A673 (cell line): ENCODE data around the gene LCMT2. TPM values are rescaled to one million over a fixed set of nuclear protein-coding genes. Genes with fewer than 3 reads are reported as not detected.

ENCODE experiments used
- BruUV-seq: library from RNA; stranded (reverse); fragments of 400-500 nt; replicated peaks from 2 replicates; lab custom pipeline; 2021; lab: Mats Ljungman, UMichigan
- CTCF ChIA-PET: fragments of 300-600 bp; sonication (Branson Sonifier 250); formaldehyde crosslinking; loops from one replicate; lab custom pipeline; 2022; ENCODE audit warnings: antibody characterized with exemption; lab: Charles Lee
- POLR2A ChIA-PET: fragments of 300-600 bp; sonication (Branson Sonifier 250); formaldehyde crosslinking; loops from one replicate; lab custom pipeline; 2022; ENCODE audit warnings: antibody characterized with exemption; ENCODE audit not compliant: low non-redundant PET; lab: Charles Lee
- DNase-seq: peaks from one replicate; pipeline ENCODE4 v3.0.0-alpha.2; 2015; ENCODE audit warnings: low spot score
- H3K27ac ChIP-seq: fragments of 200-600 bp; sonication (generic); 2 replicates; pipeline ENCODE4 v1.5.1; 2016; ENCODE audit warnings: mixed run types, low read depth, mild to moderate bottlenecking, mixed read lengths, antibody characterized with exemption, low read length; ENCODE audit not compliant: poor library complexity, severe bottlenecking
- H3K27me3 ChIP-seq: fragments of 200-600 bp; sonication (generic); replicated peaks from 2 replicates; pipeline ENCODE4 v1.6.1; 2017; ENCODE audit warnings: mixed run types, low read depth, mild to moderate bottlenecking, mixed read lengths, antibody characterized with exemption, low read length; ENCODE audit not compliant: insufficient read depth, poor library complexity
- H3K36me3 ChIP-seq: fragments of 200-600 bp; sonication (generic); 2 replicates; pipeline ENCODE4 v1.6.1; 2016; ENCODE audit warnings: mixed run types, mild to moderate bottlenecking, mixed read lengths, antibody characterized with exemption, low read length; ENCODE audit not compliant: insufficient read depth, poor library complexity, severe bottlenecking
- H3K4me1 ChIP-seq: fragments of 200-600 bp; sonication (generic); 2 replicates; pipeline ENCODE4 v1.6.1; 2017; ENCODE audit warnings: mixed run types, mild to moderate bottlenecking, mixed read lengths, antibody characterized with exemption, low read length; ENCODE audit not compliant: insufficient read depth, poor library complexity, severe bottlenecking
- H3K4me3 ChIP-seq: fragments of 200-600 bp; sonication (generic); 2 replicates; pipeline ENCODE4 v1.5.1; 2016; ENCODE audit warnings: low read depth, mixed run types, mild to moderate bottlenecking, mixed read lengths, low read length; ENCODE audit not compliant: poor library complexity, severe bottlenecking
- H3K9me3 ChIP-seq: fragments of 200-600 bp; sonication (generic); 2 replicates; pipeline ENCODE4 v1.6.1; 2016; ENCODE audit warnings: mixed run types, low read depth, mild to moderate bottlenecking, mixed read lengths, antibody characterized with exemption, low read length; ENCODE audit not compliant: poor library complexity, severe bottlenecking
- CTCF ChIP-seq: fragments of 300-800, 200-600 bp; sonication (generic); conservative IDR thresholded peaks from 2 replicates; pipeline ENCODE4 v1.5.1; 2017; ENCODE audit warnings: low read depth, mild to moderate bottlenecking, antibody characterized with exemption, low read length, moderate library complexity, mixed read lengths
- EZH2 ChIP-seq: fragments of 200-600 bp; sonication (generic); IDR thresholded peaks from 2 replicates; pipeline ENCODE4 v1.6.1; 2017; ENCODE audit warnings: borderline replicate concordance, low read depth, mild to moderate bottlenecking, mixed read lengths, antibody characterized with exemption, low read length; ENCODE audit not compliant: poor library complexity, severe bottlenecking
- intact Hi-C: fragments of 100-400 bp; cut with micrococcal nuclease; formaldehyde crosslinking; loops from one replicate; pipeline ENCODE4 v1.10.0; 2022; ENCODE audit not compliant: unreplicated experiment
- total RNA-seq: library from RNA; stranded (reverse); gene quantifications from 2 replicates; pipeline ENCODE4 v1.2.3, GENCODE V29; 2021

Gene LCMT2
- total RNA-seq, 1 experiment from 2014 or later, result 17.2 TPM

- CTCF ChIA-PET, result no interaction called here
- POLR2A ChIA-PET, result no interaction called here
Observed at GRCh38 chr15:43280996-43281395, 49.4 kb downstream of the LCMT2 start.

GRCh38 chr15:43279496-43279895 is 50.9 kb downstream of the LCMT2 start:
- H3K9me3 ChIP-seq, result no peaks in the 10 kb centered on the region
- no peaks in the 10 kb centered on the region for H3K27me3 ChIP-seq
- H3K27ac ChIP-seq, result no peak overlapping the region
- ChIA-PET CTCF (no interaction called here), POLR2A (no interaction called here)
- no peaks in the 10 kb centered on the region for H3K4me1 ChIP-seq
- no peak for TF ChIP-seq EZH2
- no peak for TF ChIP-seq CTCF
- no peaks in the 10 kb centered on the region for H3K36me3 ChIP-seq
- DNase-seq, result no peak
- no peak overlapping the region for H3K4me3 ChIP-seq
- intact Hi-C loops, result no loop called here
- BruUV-seq, result no TSS peak

More at GRCh38 chr15:43280996-43281395, 49.4 kb downstream of the LCMT2 start:
- no peak for TF ChIP-seq EZH2
- TF ChIP-seq CTCF, result no peak
- Histone ChIP-seq H3K27ac (no peak overlapping the region), H3K27me3 (no peaks in the 10 kb centered on the region), H3K9me3 (no peaks in the 10 kb centered on the region), H3K4me3 (no peak overlapping the region), H3K36me3 (no peaks in the 10 kb centered on the region), H3K4me1 (no peaks in the 10 kb centered on the region)
- no TSS peak for BruUV-seq
- intact Hi-C loops, result loop anchor here (5.0 kb wide), 1 partner anchor 89 kb away; no protein-coding TSS in a partner anchor
- no peak for DNase-seq

DNA sequence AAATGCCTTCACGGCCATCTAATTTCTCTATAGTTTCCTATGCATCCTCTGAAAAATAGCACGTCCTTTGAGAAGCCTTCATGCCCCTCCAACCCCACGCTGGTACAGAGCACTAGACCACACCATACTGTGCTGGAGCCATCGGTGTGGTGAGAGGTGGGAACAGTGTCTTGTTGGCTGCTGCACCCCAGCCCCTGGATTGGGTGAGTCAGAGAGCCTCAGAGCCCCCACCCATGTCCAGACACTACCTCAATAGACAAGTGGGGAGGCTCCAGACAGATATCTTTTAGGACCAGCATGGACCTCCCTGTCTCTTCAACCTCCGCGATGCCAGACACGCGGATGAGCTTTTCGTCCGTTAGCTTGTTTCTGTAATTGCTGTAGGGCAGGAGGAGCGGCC is 51.5 kb downstream of the LCMT2 start:
- no peaks in the 10 kb centered on the region for H3K9me3 ChIP-seq
- ChIA-PET CTCF (no interaction called here), POLR2A (no interaction called here)
- TF ChIP-seq EZH2 (no peak), CTCF (no peak)
- BruUV-seq, result no TSS peak
- no peaks in the 10 kb centered on the region for H3K27me3 ChIP-seq
- no peaks in the 10 kb centered on the region for H3K4me1 ChIP-seq
- no peak for DNase-seq
- intact Hi-C loops, result no loop called here
- no peak overlapping the region for H3K4me3 ChIP-seq
- H3K27ac ChIP-seq, result no peak overlapping the region
- no peaks in the 10 kb centered on the region for H3K36me3 ChIP-seq
